ENCODE results near the gene PLCB4. TPM values are rescaled to one million over a fixed set of nuclear protein-coding genes. Genes with fewer than 3 reads are reported as not detected.

Gene PLCB4
- total and polyA plus RNA-seq, 3 donors from 2014 or later: 5.9 to 19.4 (median 15.5) TPM

GRCh38 chr20:9518576-9519175 is 449.8 kb downstream of the PLCB4 start:
- H3K27me3 ChIP-seq: no peaks in the 10 kb centered on the region
- no peaks in the 10 kb centered on the region for H3K9me3 ChIP-seq
- H3K4me3 ChIP-seq: no peak overlapping the region
- intact Hi-C loops (cut with DNase I; ENCODE audit: low total_unique reads): no loop called here
- peaks cover 12% of the 10 kb centered on the region for H3K4me1 ChIP-seq
- 46 to 57% methylated on average over 8 of the region's 8 CpGs for whole genome bisulfite sequencing, 2 donors
- no peaks in the 10 kb centered on the region for H3K36me3 ChIP-seq (ENCODE audit: low read depth, missing control alignments)
- no peak overlapping the region for H3K27ac ChIP-seq
- DNase-seq: no peak
- TF ChIP-seq POLR2A (IDR thresholded peaks at IDR 0.05) (no peak), CTCF (IDR thresholded peaks at IDR 0.05) (no peak)

GRCh38 chr20:9520086-9520485 is 451.2 kb downstream of the PLCB4 start:
- Histone ChIP-seq H3K27me3 (no peaks in the 10 kb centered on the region), H3K4me1 (peaks cover 4% of the 10 kb centered on the region), H3K27ac (no peak overlapping the region), H3K36me3 (ENCODE audit: low read depth, missing control alignments) (no peaks in the 10 kb centered on the region), H3K9me3 (no peaks in the 10 kb centered on the region), H3K4me3 (no peak overlapping the region)
- no peak for TF ChIP-seq CTCF (IDR thresholded peaks at IDR 0.05)
- no peak for TF ChIP-seq POLR2A (IDR thresholded peaks at IDR 0.05)
- intact Hi-C loops (cut with DNase I; ENCODE audit: low total_unique reads): no loop called here
- 81 to 82% methylated on average over 4 of the region's 4 CpGs for WGBS, 2 donors
- no peak for DNase-seq

- no peak for TF ChIP-seq POLR2A (IDR thresholded peaks at IDR 0.05)
- no peak for TF ChIP-seq CTCF (IDR thresholded peaks at IDR 0.05)
Measured at GRCh38 chr20:9523636-9524035, 454.7 kb downstream of the PLCB4 start.

More at GRCh38 chr20:9523636-9524035, 454.7 kb downstream of the PLCB4 start:
- Histone ChIP-seq H3K36me3 (ENCODE audit: low read depth, missing control alignments) (no peaks in the 10 kb centered on the region), H3K9me3 (no peaks in the 10 kb centered on the region), H3K4me3 (no peak overlapping the region), H3K27ac (no peak overlapping the region), H3K4me1 (no peaks in the 10 kb centered on the region), H3K27me3 (no peaks in the 10 kb centered on the region)
- intact Hi-C loops (cut with DNase I; ENCODE audit: low total_unique reads): no loop called here
- DNase-seq: no peak
- WGBS, 2 donors: 94 to 97% methylated on average over 3 of the region's 3 CpGs

Measured in testis (tissue), 3 donors.